NCI-H460 (cell line): ENCODE results near the gene GLIS1. TPM values are rescaled to one million over a fixed set of nuclear protein-coding genes. Genes with fewer than 3 reads are reported as not detected.

ENCODE experiments used
- DNase-seq: peaks from one replicate; pipeline ENCODE4 v3.0.0-alpha.2; 2016; ENCODE audit warnings: low read depth; ENCODE audit errors: extremely low read depth
- total RNA-seq: library from RNA; depleted of rRNA; stranded (reverse); fragments of >200 nt; shearing (Covaris generic); gene quantifications from 2 replicates; pipeline ENCODE4 v1.2.3, GENCODE V29; 2014

The GLIS1 gene
- total RNA-seq, 1 experiment from 2014 or later: 0.05 TPM

DNA sequence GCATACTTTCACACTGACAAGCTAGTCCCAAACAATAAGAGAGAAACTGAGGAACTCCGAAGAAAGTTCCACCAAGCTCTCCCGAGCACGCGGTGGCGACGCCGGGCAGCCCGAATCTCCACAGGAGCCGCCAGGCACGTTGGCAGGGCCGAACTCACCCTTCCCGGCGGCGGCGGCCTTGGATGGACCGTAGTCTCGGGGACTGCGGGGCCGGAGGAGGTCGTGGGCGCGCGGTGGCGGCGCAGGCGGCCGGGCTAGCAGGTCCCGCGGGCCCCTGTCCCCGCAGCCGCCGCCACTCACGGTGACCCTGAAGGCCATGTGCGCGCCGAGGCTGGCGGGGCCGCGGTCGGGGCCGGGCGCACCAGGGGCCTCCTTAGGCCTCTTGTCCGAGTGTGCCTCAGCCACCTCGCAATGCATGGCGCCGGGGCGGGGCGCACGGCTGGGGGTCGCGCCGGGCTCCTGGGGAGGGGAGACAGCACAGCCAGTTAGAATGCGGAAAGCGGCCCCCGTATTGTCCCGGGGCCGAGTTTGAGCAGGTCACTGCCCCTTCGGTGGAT is 1.2 kb downstream of the GLIS1 start:
- no peak for DNase-seq

GRCh38 chr1:53736290-53736689 is 2.7 kb downstream of the GLIS1 start:
- no peak for DNase-seq

DNA sequence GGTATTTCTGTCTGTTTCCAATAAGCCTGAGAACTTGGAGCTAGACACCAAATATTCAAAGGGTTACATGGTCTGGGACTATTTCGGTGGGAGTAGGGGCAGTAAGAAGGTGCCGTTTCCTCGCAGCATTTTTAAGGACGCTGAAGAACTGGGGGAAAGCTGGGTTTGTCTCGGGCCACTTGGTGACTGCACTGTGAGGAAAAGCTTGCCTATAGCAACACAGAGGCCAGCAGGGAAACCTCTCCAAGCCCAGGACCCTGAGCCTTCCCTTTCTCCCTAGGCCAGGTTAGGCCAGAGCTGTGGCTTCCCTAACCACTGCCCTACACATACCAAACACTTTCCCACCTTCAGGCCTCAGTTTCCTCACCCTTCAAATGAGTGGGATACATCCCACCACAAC is 3.3 kb downstream of the GLIS1 start:
- DNase-seq: no peak

- no peak for DNase-seq
Measured at GRCh38 chr1:53735261-53735660, 3.7 kb downstream of the GLIS1 start.

DNA sequence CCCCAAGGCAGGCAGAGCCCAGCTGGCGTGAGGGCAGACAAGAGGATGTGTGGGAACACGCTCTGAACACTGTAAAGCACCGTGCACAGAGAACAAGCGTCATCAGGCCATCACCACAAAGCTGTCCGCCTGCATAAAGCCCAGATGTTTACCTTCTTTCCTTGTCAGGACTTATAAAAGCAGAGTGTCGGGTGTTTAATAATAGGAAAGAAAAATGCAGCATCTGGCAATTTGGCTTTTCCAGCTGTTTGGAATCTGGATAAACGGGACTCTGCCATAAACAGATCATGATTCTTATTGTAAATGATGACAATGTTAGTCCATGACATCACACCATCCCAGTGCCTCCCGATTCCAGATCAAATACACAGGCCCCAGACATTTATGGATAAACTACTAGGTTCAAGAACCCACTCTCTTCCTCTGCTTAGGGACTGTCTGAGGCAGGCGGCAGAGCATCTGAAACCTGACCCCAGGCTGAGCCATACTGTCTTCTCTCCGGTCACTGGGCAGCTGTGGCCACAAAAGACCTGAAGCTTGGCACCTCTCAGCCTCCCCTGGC is 4.2 kb downstream of the GLIS1 start:
- no peak for DNase-seq

DNA sequence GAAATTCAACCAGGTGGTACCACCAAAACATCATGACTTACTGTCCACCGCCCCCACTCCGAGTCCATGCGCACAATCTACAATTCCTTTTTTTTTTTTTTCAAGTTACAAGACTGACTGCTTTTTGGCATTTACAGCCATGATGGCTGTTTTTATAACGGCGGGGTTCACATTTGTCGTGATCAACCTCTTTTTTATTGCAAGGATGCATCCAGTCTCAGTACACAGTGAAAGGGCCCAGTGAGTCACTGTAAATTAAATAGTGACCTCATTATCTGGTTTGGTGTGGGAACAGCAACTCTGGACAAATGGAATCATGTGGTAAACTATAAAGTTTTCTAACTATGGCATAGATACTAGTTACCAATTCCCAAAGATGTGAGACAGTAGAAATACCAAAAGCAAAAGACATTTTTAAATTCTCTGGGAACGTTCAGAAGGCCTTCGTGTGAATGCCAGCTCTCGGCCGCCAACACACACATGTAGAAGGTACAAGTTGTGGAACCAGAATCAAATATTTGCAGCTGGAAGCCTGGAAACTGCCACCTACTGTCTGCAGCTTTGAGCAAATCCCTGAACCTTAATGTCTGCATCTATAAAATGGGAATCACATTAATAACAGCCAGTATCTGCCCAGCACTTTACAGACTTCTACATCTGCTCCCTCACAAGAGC is 4.9 kb downstream of the GLIS1 start:
- DNase-seq: no peak

- no peak for DNase-seq
Measured at GRCh38 chr1:53733447-53733931, 5.5 kb downstream of the GLIS1 start.

DNA sequence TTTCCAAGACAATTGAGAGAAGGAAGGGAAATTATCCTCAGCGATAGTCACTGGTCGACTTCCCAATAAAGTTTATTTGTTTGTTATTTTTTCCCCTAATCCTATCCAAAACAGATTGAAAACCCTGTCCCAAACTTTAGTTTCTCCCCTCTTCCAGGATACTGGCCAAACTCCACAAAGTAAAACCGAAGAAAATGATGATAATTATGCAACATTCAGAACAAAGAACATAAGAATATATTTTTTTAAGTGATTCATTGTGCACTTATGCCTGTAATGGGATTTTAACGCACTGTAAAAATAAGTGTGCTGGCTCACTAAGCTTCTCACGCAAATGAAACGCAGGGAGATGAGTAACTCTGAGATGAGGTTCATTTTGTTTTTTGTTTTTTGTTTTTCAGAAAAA is 6.0 kb downstream of the GLIS1 start:
- no peak for DNase-seq

- DNase-seq: no peak
Measured at GRCh38 chr1:53732409-53732808, 6.6 kb downstream of the GLIS1 start.

GRCh38 chr1:53731779-53732305 is 7.1 kb downstream of the GLIS1 start:
- DNase-seq: no peak

DNA sequence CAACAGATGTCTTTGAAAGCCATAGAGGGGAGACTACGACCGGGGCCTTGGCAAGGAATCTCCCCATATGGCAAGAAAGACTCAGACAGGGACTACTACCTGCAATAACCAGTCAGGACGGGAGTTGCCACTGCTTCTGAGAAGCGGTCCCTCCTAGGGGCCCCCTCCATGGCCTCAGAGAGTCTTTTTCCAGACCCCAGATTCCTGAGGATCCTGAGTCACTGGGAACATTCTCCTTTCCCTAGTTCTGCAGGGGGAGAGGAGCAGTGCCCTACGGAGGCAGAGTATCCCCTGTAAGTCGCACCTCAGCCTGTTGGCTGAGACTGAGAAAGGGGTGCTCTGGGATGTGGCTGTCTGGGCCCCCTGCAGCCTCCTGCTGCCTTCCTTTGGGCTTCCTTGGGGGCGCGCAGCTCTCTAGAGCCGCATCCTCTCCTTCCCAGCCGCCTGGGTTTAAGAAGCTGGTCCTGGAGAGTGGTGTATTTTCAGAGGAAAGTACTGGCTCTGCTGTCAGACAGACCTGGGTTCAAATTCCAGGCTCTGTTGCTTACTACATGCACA is 7.8 kb downstream of the GLIS1 start:
- no peak for DNase-seq

- DNase-seq: no peak
Measured at GRCh38 chr1:53730224-53730865, 8.6 kb downstream of the GLIS1 start.

GRCh38 chr1:53729456-53730223 is 9.3 kb downstream of the GLIS1 start:
- DNase-seq: no peak

DNA sequence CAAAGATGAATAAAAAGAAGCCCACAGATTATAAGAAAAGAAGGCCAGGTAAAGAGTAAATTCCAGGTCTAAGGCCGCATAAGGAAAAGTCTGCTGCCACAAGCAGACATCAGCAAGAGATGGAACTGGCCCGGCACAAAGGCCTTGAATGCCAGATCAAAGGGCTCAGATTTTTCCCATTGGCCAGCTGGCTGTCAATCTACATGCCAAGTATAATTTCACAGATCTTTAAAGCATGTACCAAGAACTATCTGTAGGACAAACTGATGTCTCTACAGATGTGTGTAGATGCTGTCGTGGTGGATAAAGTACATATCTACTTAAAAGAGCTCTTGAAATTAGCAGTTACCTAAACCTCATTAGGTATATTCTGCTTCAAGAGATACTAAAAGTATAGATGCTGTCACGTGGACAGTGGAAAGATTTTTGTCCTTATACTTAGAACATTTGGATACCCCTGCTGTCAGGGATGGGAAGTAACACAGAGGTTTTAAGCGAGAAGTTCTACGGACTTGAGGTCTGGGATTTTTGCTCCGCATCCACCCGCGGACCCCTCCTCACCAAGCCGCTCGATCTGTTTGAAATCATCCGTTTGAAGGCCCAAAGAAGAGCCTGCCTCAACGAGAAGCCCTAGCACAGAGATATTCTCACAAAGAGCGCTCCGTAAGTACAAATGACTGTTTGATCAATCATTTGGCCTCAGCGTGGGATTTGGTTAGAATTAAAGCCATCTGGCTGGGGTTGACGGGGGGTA is 10.1 kb downstream of the GLIS1 start:
- DNase-seq: no peak

DNA sequence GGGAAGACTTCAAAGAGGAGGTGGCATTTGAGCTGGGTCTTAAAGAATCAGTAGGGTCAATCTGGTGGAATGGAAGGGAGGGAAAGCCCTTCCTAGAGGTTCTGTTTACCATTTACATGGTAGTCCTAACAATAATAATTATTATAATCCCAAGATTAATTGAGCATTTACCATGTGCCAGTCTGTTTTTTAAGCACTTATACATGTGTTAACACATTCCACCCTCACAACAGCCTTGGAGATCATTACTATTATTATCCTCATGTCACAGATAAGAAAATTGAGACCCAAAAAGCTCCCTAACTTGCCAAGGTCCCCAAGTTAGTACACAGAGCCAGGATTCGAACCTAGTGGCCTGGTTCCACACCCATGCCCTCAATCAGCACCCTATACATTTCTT is 10.8 kb downstream of the GLIS1 start:
- DNase-seq: no peak

- DNase-seq: no peak
Measured at GRCh38 chr1:53727461-53728092, 11.4 kb downstream of the GLIS1 start.

- no peak for DNase-seq
Measured at GRCh38 chr1:53726009-53726600, 12.9 kb downstream of the GLIS1 start.

DNA sequence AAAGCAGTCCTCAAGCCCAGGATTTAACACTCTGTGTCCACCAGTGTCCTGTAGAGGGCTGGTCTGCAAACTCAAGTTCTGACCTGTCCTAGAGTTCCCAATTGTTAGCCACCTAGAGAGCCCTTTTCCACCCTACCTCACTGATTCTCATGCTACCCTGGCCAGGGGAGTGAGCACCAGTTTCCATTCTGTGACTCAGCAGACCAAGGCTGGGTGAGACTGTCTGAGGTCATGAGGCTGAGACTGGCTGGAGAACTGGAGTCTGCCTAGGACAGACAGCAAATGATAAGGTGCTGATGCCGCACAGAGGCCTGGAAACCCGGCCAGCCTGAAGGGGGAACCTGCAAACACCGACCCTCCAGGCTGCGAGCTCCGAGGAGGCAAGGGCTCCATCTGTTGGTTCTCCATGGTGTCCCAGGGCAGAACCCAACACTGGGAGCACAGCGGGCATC is 13.7 kb downstream of the GLIS1 start:
- no peak for DNase-seq

DNA sequence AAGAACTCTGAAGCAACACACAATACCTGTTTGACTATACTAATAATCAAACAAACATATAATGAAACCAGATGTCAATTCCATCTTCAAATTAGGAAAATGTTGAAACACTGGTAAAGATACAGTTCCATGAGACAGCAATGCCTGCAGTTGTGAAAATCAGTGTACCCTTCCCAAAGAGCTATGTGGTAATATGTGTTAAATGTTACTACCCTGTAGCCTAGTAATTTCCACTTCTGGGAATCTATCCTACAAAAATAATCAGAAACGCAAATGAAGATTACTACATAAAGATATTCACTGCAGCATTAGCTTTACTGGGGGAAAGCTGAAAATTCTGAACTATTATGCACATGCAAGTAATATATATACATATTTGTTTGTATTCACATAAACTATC is 16.9 kb downstream of the GLIS1 start:
- no peak for DNase-seq
